Measurements from ENCODE around the gene PROM2.

PROM2 gene

GRCh38 chr2:95325026-95325425 is 50.8 kb downstream of the PROM2 start:
- H3K4me3 ChIP-seq (ENCODE audit: low read depth, low read length): no peak overlapping the region
- in situ Hi-C loops (cut with HindIII; ENCODE audit: low sequenced_read_pairs): no loop called here
- DNase-seq (ENCODE audit: low read depth): no peak
- TF ChIP-seq CTCF (IDR thresholded peaks at IDR 0.05; ENCODE audit: low read depth, low read length, missing control alignments): no peak

- DNase-seq (ENCODE audit: low read depth): no peak
- in situ Hi-C loops (cut with HindIII; ENCODE audit: low sequenced_read_pairs): no loop called here
- H3K4me3 ChIP-seq (ENCODE audit: low read depth, low read length): no peak overlapping the region
- no peak for TF ChIP-seq CTCF (IDR thresholded peaks at IDR 0.05; ENCODE audit: low read depth, low read length, missing control alignments)
Measured at GRCh38 chr2:95325590-95326432, 51.6 kb downstream of the PROM2 start.

GRCh38 chr2:95326433-95327140 is 52.3 kb downstream of the PROM2 start:
- no peak for DNase-seq (ENCODE audit: low read depth)
- no peak for TF ChIP-seq CTCF (IDR thresholded peaks at IDR 0.05; ENCODE audit: low read depth, low read length, missing control alignments)
- in situ Hi-C loops (cut with HindIII; ENCODE audit: low sequenced_read_pairs): no loop called here
- H3K4me3 ChIP-seq (ENCODE audit: low read depth, low read length): no peak overlapping the region

DNA sequence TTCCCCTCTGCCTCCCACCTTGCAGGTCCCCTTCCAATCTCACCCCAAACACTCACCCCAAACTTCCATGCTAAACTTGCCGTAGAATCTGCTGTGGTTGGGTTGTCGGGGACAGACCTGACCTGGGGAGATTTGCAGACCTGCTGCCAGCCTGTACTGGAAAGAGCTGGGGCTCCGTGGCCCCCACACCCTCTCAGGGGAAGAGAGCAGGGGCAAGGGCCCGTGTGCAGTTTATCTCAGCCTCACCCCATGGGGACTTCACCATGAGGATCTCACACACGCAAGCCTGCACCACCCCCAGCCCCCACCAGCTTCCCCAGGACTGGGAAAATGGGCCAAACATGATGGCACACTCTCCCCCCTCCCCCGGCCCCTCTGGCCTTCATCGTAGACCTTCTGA is 53.6 kb downstream of the PROM2 start:
- in situ Hi-C loops (cut with HindIII; ENCODE audit: low sequenced_read_pairs): no loop called here

GRCh38 chr2:95328358-95329125 is 54.3 kb downstream of the PROM2 start:
- no peak for TF ChIP-seq CTCF (IDR thresholded peaks at IDR 0.05; ENCODE audit: low read depth, low read length, missing control alignments)
- in situ Hi-C loops (cut with HindIII; ENCODE audit: low sequenced_read_pairs): no loop called here
- H3K4me3 ChIP-seq (ENCODE audit: low read depth, low read length): no peak overlapping the region
- DNase-seq (ENCODE audit: low read depth): no peak

More for the DNA sequence above, 53.6 kb downstream of the PROM2 start:
- no peak for TF ChIP-seq CTCF (IDR thresholded peaks at IDR 0.05; ENCODE audit: low read depth, low read length, missing control alignments)
- H3K4me3 ChIP-seq (ENCODE audit: low read depth, low read length): no peak overlapping the region
- DNase-seq (ENCODE audit: low read depth): no peak

DNA sequence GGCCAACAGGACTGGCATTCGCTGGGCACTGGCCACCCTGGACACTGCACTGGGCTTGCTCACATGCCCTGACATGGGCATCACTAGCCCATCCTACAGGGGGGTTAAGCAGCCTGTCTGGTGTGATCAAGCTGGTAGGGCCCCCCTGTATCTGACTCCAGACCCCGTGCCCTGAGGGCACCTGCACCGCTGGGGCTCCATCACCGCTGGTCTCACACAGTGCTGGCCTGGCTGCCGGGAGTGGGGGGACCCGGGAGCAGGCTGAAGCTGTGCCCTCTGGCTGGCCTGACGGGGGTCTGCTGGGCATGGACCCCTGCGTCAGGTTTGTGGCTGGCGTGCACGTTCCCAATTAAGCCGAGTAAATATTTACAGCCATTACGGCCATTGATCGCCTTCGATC is 55.2 kb downstream of the PROM2 start:
- DNase-seq (ENCODE audit: low read depth): no peak
- H3K4me3 ChIP-seq (ENCODE audit: low read depth, low read length): no peak overlapping the region
- no peak for TF ChIP-seq CTCF (IDR thresholded peaks at IDR 0.05; ENCODE audit: low read depth, low read length, missing control alignments)
- in situ Hi-C loops (cut with HindIII; ENCODE audit: low sequenced_read_pairs): no loop called here

Measured in astrocyte of the cerebellum (primary cell).